ENCODE measurements around the gene CLHC1. TPM values are rescaled to one million over a fixed set of nuclear protein-coding genes. Genes with fewer than 3 reads are reported as not detected.

CLHC1 gene
- total RNA-seq, 1 experiment from 2014 or later, result 9.2 TPM

DNA sequence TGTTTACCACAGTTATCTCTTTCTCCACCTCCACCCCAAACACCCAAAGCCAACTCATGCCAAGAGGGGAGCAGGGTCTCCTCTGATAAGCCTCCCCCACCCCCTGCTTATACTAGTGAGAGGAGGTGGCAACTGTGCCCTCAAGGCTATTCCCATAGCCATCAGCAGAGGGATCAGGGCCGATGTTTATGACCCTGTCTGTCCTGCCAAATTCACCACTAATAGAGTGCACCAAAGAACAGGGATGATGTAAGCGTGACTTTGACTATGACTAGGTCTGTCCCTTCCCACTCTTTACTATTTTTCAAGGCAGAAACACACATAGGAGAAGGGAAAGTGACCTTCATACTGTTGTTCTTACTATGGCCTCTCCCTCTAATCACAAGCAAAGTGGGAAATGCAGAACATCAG lies 74.6 kb downstream of the CLHC1 start:
- no peak overlapping the region for H3K4ac ChIP-seq (ENCODE audit: low read depth, low read length)
- Mint-ChIP-seq H3K27me3 (ENCODE audit: low read depth) (no peaks in the 10 kb centered on the region), H3K36me3 (ENCODE audit: insufficient read depth in 1 of 3, low read depth in 3 of 3) (no peaks in the 10 kb centered on the region), H3K4me1 (peaks cover 51 to 52% of the 10 kb centered on the region in 2 experiments), H3K9me3 (no peaks in the 10 kb centered on the region), H3K4me3 (no peak overlapping the region), H3K27ac (no peak overlapping the region)
- no peaks in the 10 kb centered on the region for H3K9me3 ChIP-seq (ENCODE audit: control insufficient read depth, low read depth, low read length)
- no peak overlapping the region for H4K5ac ChIP-seq (ENCODE audit: insufficient read length, low read depth, low read length)
- no peak overlapping the region for H3K56ac ChIP-seq (ENCODE audit: insufficient read length, low read depth, low read length)
- no CpG with 5 or more reads among the region's 2 CpGs for WGBS (ENCODE audit: extremely low coverage, insufficient read length, low lambda C conversion rate)
- H3K4me2 ChIP-seq (ENCODE audit: insufficient read depth, insufficient read length, low read length), result no peak overlapping the region
- no peaks in the 10 kb centered on the region for H4K20me1 ChIP-seq (ENCODE audit: control insufficient read depth, insufficient read depth, insufficient read length)
- no peak for DNase-seq
- H3K4me1 ChIP-seq (ENCODE audit: insufficient read depth, low read length), result no peaks in the 10 kb centered on the region
- no peak overlapping the region for H3K18ac ChIP-seq (ENCODE audit: insufficient read length, low read depth, low read length)
- no peak overlapping the region for H2BK5ac ChIP-seq (ENCODE audit: insufficient read length, low read length)
- no peak overlapping the region for H2AK5ac ChIP-seq (ENCODE audit: insufficient read length, low read length)
- H3K27me3 ChIP-seq (ENCODE audit: insufficient read depth, low read length), result no peaks in the 10 kb centered on the region
- no peak overlapping the region for H3K14ac ChIP-seq (ENCODE audit: insufficient read depth, low read length)
- no peaks in the 10 kb centered on the region for H3K79me1 ChIP-seq (ENCODE audit: insufficient read depth, low read depth, low read length, poor library complexity, severe bottlenecking)
- no peak overlapping the region for H2BK15ac ChIP-seq (ENCODE audit: low read depth, low read length)
- no peak overlapping the region for H4K91ac ChIP-seq (ENCODE audit: insufficient read length, low read depth, low read length)
- no peak overlapping the region for H3K27ac ChIP-seq (ENCODE audit: insufficient read length, low read depth, low read length)
- H3K79me2 ChIP-seq (ENCODE audit: insufficient read depth, low read length), result no peaks in the 10 kb centered on the region
- no peaks in the 10 kb centered on the region for H3K23me2 ChIP-seq (ENCODE audit: insufficient read length, low read depth, low read length, poor library complexity, severe bottlenecking)
- H2BK12ac ChIP-seq (ENCODE audit: insufficient read length, low read depth, low read length), result no peak overlapping the region
- H4K8ac ChIP-seq (replicated peaks; ENCODE audit: insufficient read length, low read depth, low read length), result no peak overlapping the region
- H3K9ac ChIP-seq (ENCODE audit: extremely low read depth, insufficient read length, low read length), result no peak overlapping the region
- no peak overlapping the region for H2BK20ac ChIP-seq (ENCODE audit: low read depth, low read length, poor library complexity, severe bottlenecking)
- H2BK120ac ChIP-seq (ENCODE audit: low read depth, low read length, poor library complexity, severe bottlenecking), result no peak overlapping the region
- no peak overlapping the region for H2AFZ ChIP-seq (ENCODE audit: low read length)
- TF ChIP-seq, protein P1, sequence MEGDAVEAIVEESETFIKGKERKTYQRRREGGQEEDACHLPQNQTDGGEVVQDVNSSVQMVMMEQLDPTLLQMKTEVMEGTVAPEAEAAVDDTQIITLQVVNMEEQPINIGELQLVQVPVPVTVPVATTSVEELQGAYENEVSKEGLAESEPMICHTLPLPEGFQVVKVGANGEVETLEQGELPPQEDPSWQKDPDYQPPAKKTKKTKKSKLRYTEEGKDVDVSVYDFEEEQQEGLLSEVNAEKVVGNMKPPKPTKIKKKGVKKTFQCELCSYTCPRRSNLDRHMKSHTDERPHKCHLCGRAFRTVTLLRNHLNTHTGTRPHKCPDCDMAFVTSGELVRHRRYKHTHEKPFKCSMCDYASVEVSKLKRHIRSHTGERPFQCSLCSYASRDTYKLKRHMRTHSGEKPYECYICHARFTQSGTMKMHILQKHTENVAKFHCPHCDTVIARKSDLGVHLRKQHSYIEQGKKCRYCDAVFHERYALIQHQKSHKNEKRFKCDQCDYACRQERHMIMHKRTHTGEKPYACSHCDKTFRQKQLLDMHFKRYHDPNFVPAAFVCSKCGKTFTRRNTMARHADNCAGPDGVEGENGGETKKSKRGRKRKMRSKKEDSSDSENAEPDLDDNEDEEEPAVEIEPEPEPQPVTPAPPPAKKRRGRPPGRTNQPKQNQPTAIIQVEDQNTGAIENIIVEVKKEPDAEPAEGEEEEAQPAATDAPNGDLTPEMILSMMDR (conservative IDR thresholded peaks at IDR 0.05), result no peak
- H3K23ac ChIP-seq (ENCODE audit: insufficient read length, low read depth, low read length), result no peak overlapping the region
- no peak overlapping the region for H3T11ph ChIP-seq (ENCODE audit: low read length)

All from H9 (cell line).